Measurements from ENCODE around the gene DHRS2.
"Not testable (repeated sequence)": the region's sequence is repeated elsewhere in the genome, so short reads cannot be mapped to it uniquely, and the experiment has no call there.

The DHRS2 gene, protein sequence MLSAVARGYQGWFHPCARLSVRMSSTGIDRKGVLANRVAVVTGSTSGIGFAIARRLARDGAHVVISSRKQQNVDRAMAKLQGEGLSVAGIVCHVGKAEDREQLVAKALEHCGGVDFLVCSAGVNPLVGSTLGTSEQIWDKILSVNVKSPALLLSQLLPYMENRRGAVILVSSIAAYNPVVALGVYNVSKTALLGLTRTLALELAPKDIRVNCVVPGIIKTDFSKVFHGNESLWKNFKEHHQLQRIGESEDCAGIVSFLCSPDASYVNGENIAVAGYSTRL

DNA sequence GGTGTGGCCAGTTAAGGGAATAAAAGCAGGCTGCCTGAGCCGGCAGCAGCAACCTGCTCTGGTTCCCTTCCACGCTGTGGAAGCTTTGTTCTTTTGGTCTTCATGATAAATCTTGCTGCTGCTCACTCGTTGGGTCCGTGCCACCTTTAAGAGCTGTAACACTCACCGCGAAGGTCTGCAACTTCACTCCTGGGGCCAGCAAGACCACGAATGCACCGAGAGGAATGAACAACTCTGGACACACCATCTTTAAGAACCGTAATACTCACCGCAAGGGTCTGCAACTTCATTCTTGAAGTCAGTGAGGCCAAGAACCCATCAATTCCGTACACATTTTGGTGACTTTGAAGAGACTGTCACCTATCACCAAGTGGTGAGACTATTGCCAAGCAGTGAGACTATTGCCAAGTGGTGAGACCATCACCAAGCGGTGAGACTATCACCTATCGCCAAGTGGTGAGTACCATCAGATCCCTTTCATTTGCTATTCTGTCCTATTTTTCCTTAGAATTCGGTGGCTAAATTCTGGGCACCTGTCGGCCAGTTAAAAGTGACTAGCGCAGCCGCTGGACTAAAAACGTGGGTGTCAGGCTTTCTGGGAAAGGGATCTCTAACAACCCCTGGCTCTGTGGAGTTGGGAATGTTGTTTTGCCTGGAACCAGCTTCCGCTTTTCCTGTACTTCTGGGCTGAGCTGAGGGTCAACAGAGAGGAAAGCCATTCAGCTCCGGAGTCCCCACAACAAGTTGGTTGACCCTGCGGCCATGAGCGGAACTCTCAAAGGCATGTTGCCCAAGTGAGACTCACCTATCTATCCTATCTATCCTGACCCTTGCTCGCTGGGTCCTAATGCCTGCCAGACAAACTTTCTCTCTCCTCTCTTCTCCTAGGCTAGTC lies at the start of gene DHRS2:
TSS of gene DHRS2 (plus strand) at position 48 of the 895 bp plus-strand sequence. CDS start 2,501 bp downstream, outside the sequence.
- no peak for TF ChIP-seq CTCF (IDR thresholded peaks at IDR 0.05; ENCODE audit: extremely low read depth, insufficient read depth, missing control alignments)
- in situ Hi-C loops (cut with MboI; ENCODE audit: low pct_unique_long_range_greater_than_20kb, low sequenced_read_pairs, unreplicated experiment) = no loop called here
- no peak for DNase-seq (ENCODE audit: low spot score)

- DNase-seq (ENCODE audit: low spot score) = peak; percentile 89
- in situ Hi-C loops (cut with MboI; ENCODE audit: low pct_unique_long_range_greater_than_20kb, low sequenced_read_pairs, unreplicated experiment) = no loop called here
- peak; percentile 94 for TF ChIP-seq CTCF (IDR thresholded peaks at IDR 0.05; ENCODE audit: extremely low read depth, insufficient read depth, missing control alignments)
These were observed 47.1 kb upstream of the DHRS2 start for GRCh38 chr14:23588884-23589598.

- TF ChIP-seq CTCF (IDR thresholded peaks at IDR 0.05; ENCODE audit: extremely low read depth, insufficient read depth, missing control alignments) = no peak
- in situ Hi-C loops (cut with MboI; ENCODE audit: low pct_unique_long_range_greater_than_20kb, low sequenced_read_pairs, unreplicated experiment) = no loop called here
- no peak for DNase-seq (ENCODE audit: low spot score)
These were observed 46.6 kb upstream of the DHRS2 start for GRCh38 chr14:23589606-23590005.

DNA sequence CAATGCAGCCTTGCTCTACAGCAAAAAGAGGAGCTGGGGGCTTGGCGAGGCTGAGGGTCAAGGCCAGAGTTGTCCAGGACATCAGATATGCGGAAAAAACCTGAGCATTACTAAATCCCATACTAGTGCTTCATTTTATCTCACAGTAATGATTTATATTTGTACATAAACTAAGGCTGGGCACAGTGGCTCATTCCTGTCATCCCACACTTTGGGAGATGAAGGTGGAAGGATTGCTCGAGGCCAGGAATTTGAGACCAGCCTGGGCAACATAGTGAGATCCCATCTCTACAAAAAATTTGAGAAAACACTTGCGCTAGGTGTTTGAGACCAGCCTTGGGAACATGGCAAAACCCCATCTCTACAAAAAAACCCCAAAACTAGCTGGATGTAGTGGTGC lies 46.0 kb upstream of the DHRS2 start:
- in situ Hi-C loops (cut with MboI; ENCODE audit: low pct_unique_long_range_greater_than_20kb, low sequenced_read_pairs, unreplicated experiment) = no loop called here
- TF ChIP-seq CTCF (IDR thresholded peaks at IDR 0.05; ENCODE audit: extremely low read depth, insufficient read depth, missing control alignments) = no peak
- no peak for DNase-seq (ENCODE audit: low spot score)

GRCh38 chr14:23594191-23594590 lies 42.0 kb upstream of the DHRS2 start:
- in situ Hi-C loops (cut with MboI; ENCODE audit: low pct_unique_long_range_greater_than_20kb, low sequenced_read_pairs, unreplicated experiment); DNase-seq (ENCODE audit: low spot score): not testable (repeated sequence)

- no peak for TF ChIP-seq CTCF (IDR thresholded peaks at IDR 0.05; ENCODE audit: extremely low read depth, insufficient read depth, missing control alignments)
- in situ Hi-C loops (cut with MboI; ENCODE audit: low pct_unique_long_range_greater_than_20kb, low sequenced_read_pairs, unreplicated experiment) = no loop called here
- DNase-seq (ENCODE audit: low spot score) = no peak
These were observed 35.8 kb upstream of the DHRS2 start for GRCh38 chr14:23600322-23600707.
